H1 (cell line): ENCODE results near the gene PFKM. TPM values are rescaled to one million over a fixed set of nuclear protein-coding genes. Genes with fewer than 3 reads are reported as not detected.

Experiments
- ATF2 ChIP-seq: IDR thresholded peaks from 2 replicates; pipeline ENCODE4 v1.6.1; 2012; ENCODE audit warnings: low read length, inconsistent platforms
- CEBPB ChIP-seq: IDR thresholded peaks from 2 replicates; pipeline ENCODE4 v1.6.1; 2012; ENCODE audit warnings: low read depth, low read length
- CHD2 ChIP-seq: IDR thresholded peaks from 2 replicates; pipeline ENCODE4 v1.6.1; 2012; ENCODE audit warnings: low read length, improper control_type of control experiment
- CHD7 ChIP-seq: fragments of 300-600 bp; sonication (generic); IDR thresholded peaks from 2 replicates; pipeline ENCODE4 v1.7.1; 2012; ENCODE audit warnings: low read length, moderate library complexity, mild to moderate bottlenecking, inconsistent platforms; ENCODE audit not compliant: insufficient replicate concordance
- CTBP2 ChIP-seq: IDR thresholded peaks from 2 replicates; pipeline ENCODE4 v1.7.0; 2011; ENCODE audit warnings: borderline replicate concordance, mild to moderate bottlenecking, moderate library complexity, mixed read lengths, low read length; ENCODE audit not compliant: insufficient read depth, insufficient read length
- EGR1 ChIP-seq: IDR thresholded peaks from 2 replicates; pipeline ENCODE4 v1.6.1; 2011; ENCODE audit warnings: low read depth, low read length, borderline replicate concordance
- EP300 ChIP-seq, 2 experiments: IDR thresholded peaks; 1 replicate in 1 of 2; 2 replicates in 1 of 2; pipeline ENCODE4 v1.6.1; 2011 to 2012; ENCODE audit warnings: low read depth in 2 of 2, low read length in 2 of 2, mild to moderate bottlenecking in 2 of 2, borderline replicate concordance in 1 of 2, inconsistent platforms in 1 of 2, moderate library complexity in 1 of 2
- RFX5 ChIP-seq: IDR thresholded peaks from 2 replicates; pipeline ENCODE4 v1.6.1; 2011; ENCODE audit warnings: low read depth, low read length, improper control_type of control experiment, borderline replicate concordance
- SIN3A ChIP-seq, 2 experiments: IDR thresholded peaks in 1 of 2; conservative IDR thresholded peaks in 1 of 2; 2 replicates each; pipeline ENCODE4 v1.6.1; 2011 to 2012; ENCODE audit warnings: low read length in 2 of 2, improper control_type of control experiment in 1 of 2, low read depth in 1 of 2, mild to moderate bottlenecking in 1 of 2
- TAF1 ChIP-seq: IDR thresholded peaks from 2 replicates; pipeline ENCODE4 v1.6.1; 2011; ENCODE audit warnings: mild to moderate bottlenecking, low read depth, low read length
- polyA plus RNA-seq, 7 experiments: library from polyadenylated mRNA; depleted of rRNA in 3 of 7; stranded (reverse) in 5 of 7; unstranded in 2 of 7; fragments of >200 nt in 5 of 7; fragments of 200-250 nt in 2 of 7; gene quantifications; 1 replicate in 5 of 7; 2 replicates in 1 of 7; 4 replicates in 1 of 7; pipeline versions ENCODE4 v1.2.1 to v1.2.3, GENCODE V29; 2011 to 2013; ENCODE audit warnings: missing spikeins in 2 of 7, mixed read lengths in 2 of 7
- total RNA-seq: library from RNA; stranded (reverse); fragmentation: NEBNext Ultra II Directional; extraction: Animal tissue kit (Norgen Biotek cat#: 25700); gene quantifications from 2 replicates; pipeline ENCODE4 v1.2.1, GENCODE V29; 2021

PFKM gene
- total and polyA plus RNA-seq, 2 of the 8 experiments (the other 6 are each of a cell fraction or from before 2014, with no cell fraction given) = 62.6 to 106 TPM

- TF ChIP-seq CHD7 (no peak), CTBP2 (no peak), EP300 (IDR thresholded peaks at IDR 0.05; ENCODE audit: borderline replicate concordance in 1 of 2, low read depth in 2 of 2, low read length in 2 of 2) (no peak), TAF1 (no peak), ATF2 (no peak), CHD2 (no peak), EGR1 (no peak), RFX5 (no peak), CEBPB (no peak), SIN3A (conservative IDR thresholded peaks at IDR 0.05 in 1 of 2, IDR thresholded peaks at IDR 0.05 in 1 of 2; ENCODE audit: low read depth in 1 of 2, low read length in 2 of 2) (no peak)
Measured at GRCh38 chr12:48125985-48126384, 6.8 kb downstream of the PFKM start (continued).
